ENCODE data around the gene NFIA. TPM values are rescaled to one million over a fixed set of nuclear protein-coding genes. Genes with fewer than 3 reads are reported as not detected.

The NFIA gene
- total and polyA plus RNA-seq, 9 of the 15 experiments (the other 6 are each of a cell fraction or from before 2014, with no cell fraction given): 5.3 to 24.9 (median 9.8) TPM

DNA sequence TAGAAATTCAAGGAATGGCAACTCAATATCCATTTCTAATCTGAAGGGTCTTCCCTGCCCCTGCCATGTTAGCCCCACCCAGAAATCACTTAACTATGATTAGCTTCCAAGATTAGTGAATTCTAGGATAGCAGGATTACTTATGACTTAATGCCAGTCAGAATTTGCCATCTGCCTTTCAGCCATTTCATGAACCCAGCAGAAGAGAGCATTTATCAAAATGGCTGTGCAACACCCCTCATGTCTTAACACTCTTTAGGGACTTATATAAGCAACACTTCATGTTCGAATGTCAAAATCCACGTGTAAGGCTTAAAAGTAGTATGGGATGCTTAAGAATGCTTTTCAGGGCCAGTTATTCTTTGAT lies 288.5 kb downstream of the NFIA start:
- H3K9me3 ChIP-seq (replicated peaks; ENCODE audit: control insufficient read depth, insufficient read depth, low read depth, low read length): no peaks in the 10 kb centered on the region
- no peaks in the 10 kb centered on the region for H3K27me3 ChIP-seq (ENCODE audit: control insufficient read depth in 2 of 2, insufficient read depth in 2 of 2, low read length in 2 of 2)
- H3K36me3 ChIP-seq (ENCODE audit: control insufficient read depth, insufficient read depth, low read length): peaks cover 9% of the 10 kb centered on the region; the same call in 1 of the 3 replicates
- no peak overlapping the region for H3K9ac ChIP-seq (ENCODE audit: insufficient read depth in 1 of 2, low read depth in 2 of 2, low read length in 2 of 2)
- no peaks in the 10 kb centered on the region for H3K79me2 ChIP-seq (ENCODE audit: control insufficient read depth, insufficient read depth, low read length)
- intact Hi-C loops (cut with micrococcal nuclease) (no loop called here), in situ Hi-C loops (cut with MboI) (no loop called here)
- 72% methylated on average over 2 of the region's 2 CpGs for WGBS (ENCODE audit: insufficient coverage, low coverage, missing lambda C conversion rate)
- no peak overlapping the region for H3K4me3 ChIP-seq
- DNase-seq (ENCODE audit: extremely low read depth in 1 of 4, low spot score in 3 of 4): no peak
- FAIRE-seq: no peak
- H2AFZ ChIP-seq (ENCODE audit: low read depth, low read length): no peak overlapping the region
- POLR2A ChIA-PET: no interaction called here
- ATAC-seq: no peak
- CTCF ChIA-PET (ENCODE audit: low intra/inter-chr PET ratio): no interaction called here
- TF ChIP-seq, protein P1, sequence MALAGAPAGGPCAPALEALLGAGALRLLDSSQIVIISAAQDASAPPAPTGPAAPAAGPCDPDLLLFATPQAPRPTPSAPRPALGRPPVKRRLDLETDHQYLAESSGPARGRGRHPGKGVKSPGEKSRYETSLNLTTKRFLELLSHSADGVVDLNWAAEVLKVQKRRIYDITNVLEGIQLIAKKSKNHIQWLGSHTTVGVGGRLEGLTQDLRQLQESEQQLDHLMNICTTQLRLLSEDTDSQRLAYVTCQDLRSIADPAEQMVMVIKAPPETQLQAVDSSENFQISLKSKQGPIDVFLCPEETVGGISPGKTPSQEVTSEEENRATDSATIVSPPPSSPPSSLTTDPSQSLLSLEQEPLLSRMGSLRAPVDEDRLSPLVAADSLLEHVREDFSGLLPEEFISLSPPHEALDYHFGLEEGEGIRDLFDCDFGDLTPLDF (CRISPR knock-in tag; IDR thresholded peaks at IDR 0.05): no peak
- TF ChIP-seq YY1 (IDR thresholded peaks at IDR 0.05; ENCODE audit: borderline replicate concordance in 1 of 3, control insufficient read depth in 1 of 3, extremely low read depth in 1 of 3, insufficient read depth in 3 of 3, insufficient read length in 1 of 3, insufficient replicate concordance in 2 of 3, low read depth in 1 of 3, low read length in 2 of 3): peak in 1 of 3 experiments; percentile 63
- H4K20me1 ChIP-seq (replicated peaks; ENCODE audit: control insufficient read depth, insufficient read depth, low read length): no peaks in the 10 kb centered on the region
- H3K27ac ChIP-seq (ENCODE audit: extremely low read depth, low read depth, low read length): no peak overlapping the region
- no peaks in the 10 kb centered on the region for H3K4me1 ChIP-seq (replicated peaks in 1 of 2; ENCODE audit: control insufficient read depth in 2 of 2, insufficient read depth in 2 of 2, low read length in 2 of 2)
- no peaks in the 10 kb centered on the region for H3K9me1 ChIP-seq (ENCODE audit: control insufficient read depth, insufficient read depth, low read length)
- no TSS peak for BruUV-seq (replicated peaks)
- no peak overlapping the region for H3K4me2 ChIP-seq (ENCODE audit: insufficient read depth, low read length)

DNA sequence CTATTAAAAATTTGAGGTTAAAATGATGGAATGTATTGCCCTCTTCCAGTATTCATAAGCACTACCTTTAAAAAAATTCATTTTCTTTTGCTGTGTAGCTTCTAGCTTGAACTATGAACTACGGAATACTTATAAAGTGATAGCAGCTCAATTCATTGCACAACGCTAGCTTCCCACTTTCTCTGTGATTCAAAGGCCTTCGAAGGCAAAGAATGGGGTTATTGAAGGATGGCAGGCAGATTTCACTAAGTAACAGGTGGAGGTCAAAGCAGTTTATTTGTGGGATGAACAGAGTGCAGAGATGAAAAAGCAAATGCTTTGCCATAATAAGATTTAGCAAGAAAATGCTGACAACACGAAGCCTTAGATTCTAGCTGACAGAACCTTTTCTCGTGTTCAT lies 290.6 kb downstream of the NFIA start:
- no peak overlapping the region for H3K27ac ChIP-seq (ENCODE audit: extremely low read depth, low read depth, low read length)
- H3K4me1 ChIP-seq (replicated peaks in 1 of 2; ENCODE audit: control insufficient read depth in 2 of 2, insufficient read depth in 2 of 2, low read length in 2 of 2): peaks cover 0 to 5% of the 10 kb centered on the region in 2 experiments; a peak in 2 of 5 replicates
- no peaks in the 10 kb centered on the region for H3K9me3 ChIP-seq (replicated peaks; ENCODE audit: control insufficient read depth, insufficient read depth, low read depth, low read length)
- H3K9me1 ChIP-seq (ENCODE audit: control insufficient read depth, insufficient read depth, low read length): no peaks in the 10 kb centered on the region
- no peaks in the 10 kb centered on the region for H3K79me2 ChIP-seq (ENCODE audit: control insufficient read depth, insufficient read depth, low read length)
- in situ Hi-C loops (cut with MboI): no loop called here
- peaks cover 9% of the 10 kb centered on the region; the same call in 1 of the 3 replicates for H3K36me3 ChIP-seq (ENCODE audit: control insufficient read depth, insufficient read depth, low read length)
- ChIA-PET CTCF (ENCODE audit: low intra/inter-chr PET ratio) (no interaction called here), POLR2A (interaction anchor here (0.6 kb wide), 1 partner anchor 21 kb away, joined by 4 read pairs; no protein-coding TSS in a partner anchor)
- ATAC-seq (no peak), DNase-seq (ENCODE audit: extremely low read depth in 1 of 4, low spot score in 3 of 4) (no peak), FAIRE-seq (no peak)
- 94% methylated on average over 5 of the region's 5 CpGs for WGBS (ENCODE audit: insufficient coverage, low coverage, missing lambda C conversion rate)
- H3K4me2 ChIP-seq (ENCODE audit: insufficient read depth, low read length): no peak overlapping the region
- intact Hi-C loops (cut with micrococcal nuclease): no loop called here
- H4K20me1 ChIP-seq (replicated peaks; ENCODE audit: control insufficient read depth, insufficient read depth, low read length): no peaks in the 10 kb centered on the region
- H3K9ac ChIP-seq (ENCODE audit: insufficient read depth in 1 of 2, low read depth in 2 of 2, low read length in 2 of 2): no peak overlapping the region
- H2AFZ ChIP-seq (ENCODE audit: low read depth, low read length): no peak overlapping the region
- no peak overlapping the region for H3K4me3 ChIP-seq
- no peaks in the 10 kb centered on the region for H3K27me3 ChIP-seq (ENCODE audit: control insufficient read depth in 2 of 2, insufficient read depth in 2 of 2, low read length in 2 of 2)
- no TSS peak for BruUV-seq (replicated peaks)
- TF ChIP-seq TAL1 (IDR thresholded peaks at IDR 0.05): no peak
- TF ChIP-seq, protein P2, sequence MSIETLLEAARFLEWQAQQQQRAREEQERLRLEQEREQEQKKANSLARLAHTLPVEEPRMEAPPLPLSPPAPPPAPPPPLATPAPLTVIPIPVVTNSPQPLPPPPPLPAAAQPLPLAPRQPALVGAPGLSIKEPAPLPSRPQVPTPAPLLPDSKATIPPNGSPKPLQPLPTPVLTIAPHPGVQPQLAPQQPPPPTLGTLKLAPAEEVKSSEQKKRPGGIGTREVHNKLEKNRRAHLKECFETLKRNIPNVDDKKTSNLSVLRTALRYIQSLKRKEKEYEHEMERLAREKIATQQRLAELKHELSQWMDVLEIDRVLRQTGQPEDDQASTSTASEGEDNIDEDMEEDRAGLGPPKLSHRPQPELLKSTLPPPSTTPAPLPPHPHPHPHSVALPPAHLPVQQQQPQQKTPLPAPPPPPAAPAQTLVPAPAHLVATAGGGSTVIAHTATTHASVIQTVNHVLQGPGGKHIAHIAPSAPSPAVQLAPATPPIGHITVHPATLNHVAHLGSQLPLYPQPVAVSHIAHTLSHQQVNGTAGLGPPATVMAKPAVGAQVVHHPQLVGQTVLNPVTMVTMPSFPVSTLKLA (conservative IDR thresholded peaks at IDR 0.05): no peak
- TF ChIP-seq, protein P3, sequence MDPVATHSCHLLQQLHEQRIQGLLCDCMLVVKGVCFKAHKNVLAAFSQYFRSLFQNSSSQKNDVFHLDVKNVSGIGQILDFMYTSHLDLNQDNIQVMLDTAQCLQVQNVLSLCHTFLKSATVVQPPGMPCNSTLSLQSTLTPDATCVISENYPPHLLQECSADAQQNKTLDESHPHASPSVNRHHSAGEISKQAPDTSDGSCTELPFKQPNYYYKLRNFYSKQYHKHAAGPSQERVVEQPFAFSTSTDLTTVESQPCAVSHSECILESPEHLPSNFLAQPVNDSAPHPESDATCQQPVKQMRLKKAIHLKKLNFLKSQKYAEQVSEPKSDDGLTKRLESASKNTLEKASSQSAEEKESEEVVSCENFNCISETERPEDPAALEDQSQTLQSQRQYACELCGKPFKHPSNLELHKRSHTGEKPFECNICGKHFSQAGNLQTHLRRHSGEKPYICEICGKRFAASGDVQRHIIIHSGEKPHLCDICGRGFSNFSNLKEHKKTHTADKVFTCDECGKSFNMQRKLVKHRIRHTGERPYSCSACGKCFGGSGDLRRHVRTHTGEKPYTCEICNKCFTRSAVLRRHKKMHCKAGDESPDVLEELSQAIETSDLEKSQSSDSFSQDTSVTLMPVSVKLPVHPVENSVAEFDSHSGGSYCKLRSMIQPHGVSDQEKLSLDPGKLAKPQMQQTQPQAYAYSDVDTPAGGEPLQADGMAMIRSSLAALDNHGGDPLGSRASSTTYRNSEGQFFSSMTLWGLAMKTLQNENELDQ (CRISPR knock-in tag; IDR thresholded peaks at IDR 0.05; ENCODE audit: borderline replicate concordance): no peak
- TF ChIP-seq ZNF436 (CRISPR knock-in tag; IDR thresholded peaks at IDR 0.05): no peak
- TF ChIP-seq ESRRA (IDR thresholded peaks at IDR 0.05; ENCODE audit: borderline replicate concordance, low read depth): no peak
- TF ChIP-seq TBP (optimal IDR thresholded peaks at IDR 0.05; ENCODE audit: low read depth, low read length): no peak
